ENCODE measurements around the gene YJEFN3. TPM values are rescaled to one million over a fixed set of nuclear protein-coding genes. Genes with fewer than 3 reads are reported as not detected.
A peak's percentile ranks its signal among the peaks of the same experiment; 100 is the strongest.

YJEFN3 gene
- polyA plus RNA-seq, 1 experiment = 1.2 TPM

DNA sequence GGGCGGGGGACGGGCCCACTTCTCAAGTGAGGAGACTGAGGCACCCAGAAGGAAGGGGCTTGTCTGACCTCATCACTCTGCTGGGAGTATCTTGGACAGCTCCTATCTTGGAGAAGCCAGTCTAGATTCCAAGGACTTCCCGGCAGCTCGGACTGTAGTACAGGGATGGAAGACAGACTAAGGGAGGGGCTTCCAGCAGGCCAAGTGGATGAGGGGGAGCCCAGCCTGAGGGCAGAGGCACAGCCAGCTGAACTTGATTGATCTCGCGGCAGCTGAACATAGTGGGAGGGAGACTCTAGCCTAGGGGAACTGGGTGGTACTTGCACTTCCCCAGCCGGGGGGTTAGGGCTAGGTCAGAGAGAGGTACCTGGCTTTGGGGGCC lies 10.1 kb downstream of the YJEFN3 start:
- Histone ChIP-seq H3K27ac (ENCODE audit: low read depth, low read length) (no peak overlapping the region), H3K27me3 (ENCODE audit: control insufficient read depth, insufficient read depth, low read length) (peaks cover 26% of the 10 kb centered on the region), H3K9me3 (ENCODE audit: control insufficient read depth, insufficient read depth, low read length) (peaks cover 23% of the 10 kb centered on the region; the same call in 1 of the 2 replicates), H3K4me3 (ENCODE audit: low read depth, low read length) (no peak overlapping the region)
- ChIA-PET POLR2A (no interaction called here), CTCF (interaction anchor here (2.9 kb wide), 1 partner anchor 15 kb away, joined by 22 read pairs; no protein-coding TSS in a partner anchor)
- no peak for DNase-seq (ENCODE audit: low read depth, low spot score)
- TF ChIP-seq, protein P1, sequence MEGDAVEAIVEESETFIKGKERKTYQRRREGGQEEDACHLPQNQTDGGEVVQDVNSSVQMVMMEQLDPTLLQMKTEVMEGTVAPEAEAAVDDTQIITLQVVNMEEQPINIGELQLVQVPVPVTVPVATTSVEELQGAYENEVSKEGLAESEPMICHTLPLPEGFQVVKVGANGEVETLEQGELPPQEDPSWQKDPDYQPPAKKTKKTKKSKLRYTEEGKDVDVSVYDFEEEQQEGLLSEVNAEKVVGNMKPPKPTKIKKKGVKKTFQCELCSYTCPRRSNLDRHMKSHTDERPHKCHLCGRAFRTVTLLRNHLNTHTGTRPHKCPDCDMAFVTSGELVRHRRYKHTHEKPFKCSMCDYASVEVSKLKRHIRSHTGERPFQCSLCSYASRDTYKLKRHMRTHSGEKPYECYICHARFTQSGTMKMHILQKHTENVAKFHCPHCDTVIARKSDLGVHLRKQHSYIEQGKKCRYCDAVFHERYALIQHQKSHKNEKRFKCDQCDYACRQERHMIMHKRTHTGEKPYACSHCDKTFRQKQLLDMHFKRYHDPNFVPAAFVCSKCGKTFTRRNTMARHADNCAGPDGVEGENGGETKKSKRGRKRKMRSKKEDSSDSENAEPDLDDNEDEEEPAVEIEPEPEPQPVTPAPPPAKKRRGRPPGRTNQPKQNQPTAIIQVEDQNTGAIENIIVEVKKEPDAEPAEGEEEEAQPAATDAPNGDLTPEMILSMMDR (IDR thresholded peaks at IDR 0.05; ENCODE audit: low read depth, low read length) = no peak

DNA sequence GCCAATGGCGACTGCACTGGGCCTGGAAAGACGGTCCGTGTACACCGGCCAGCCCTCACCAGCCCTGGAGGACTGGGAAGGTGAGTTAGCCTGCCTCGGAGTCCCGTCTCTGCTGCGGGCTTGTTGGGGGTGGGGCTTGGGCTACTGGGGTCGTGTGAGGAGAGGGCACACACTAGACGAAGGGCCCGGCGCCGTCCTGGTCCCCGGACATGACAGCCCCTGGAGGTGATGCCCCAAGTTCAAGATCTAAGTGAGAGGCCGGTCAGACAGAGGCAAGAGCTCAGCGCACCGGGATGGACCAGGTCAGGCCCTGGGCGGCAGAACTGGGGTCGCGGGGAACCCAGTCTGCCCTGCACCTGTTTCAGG lies 11.0 kb downstream of the YJEFN3 start:
- H3K4me3 ChIP-seq (ENCODE audit: low read depth, low read length) = no peak overlapping the region
- no peak overlapping the region for H3K27ac ChIP-seq (ENCODE audit: low read depth, low read length)
- peaks cover 26% of the 10 kb centered on the region for H3K27me3 ChIP-seq (ENCODE audit: control insufficient read depth, insufficient read depth, low read length)
- POLR2A ChIA-PET = no interaction called here
- TF ChIP-seq, protein P1 (IDR thresholded peaks at IDR 0.05; ENCODE audit: low read depth, low read length) = no peak
- no peak for DNase-seq (ENCODE audit: low read depth, low spot score)
- CTCF ChIA-PET = interaction anchor here (2.9 kb wide), 1 partner anchor 14 kb away, joined by 22 read pairs; no protein-coding TSS in a partner anchor
- peaks cover 32% of the 10 kb centered on the region; the same call in 1 of the 2 replicates for H3K9me3 ChIP-seq (ENCODE audit: control insufficient read depth, insufficient read depth, low read length)

DNA sequence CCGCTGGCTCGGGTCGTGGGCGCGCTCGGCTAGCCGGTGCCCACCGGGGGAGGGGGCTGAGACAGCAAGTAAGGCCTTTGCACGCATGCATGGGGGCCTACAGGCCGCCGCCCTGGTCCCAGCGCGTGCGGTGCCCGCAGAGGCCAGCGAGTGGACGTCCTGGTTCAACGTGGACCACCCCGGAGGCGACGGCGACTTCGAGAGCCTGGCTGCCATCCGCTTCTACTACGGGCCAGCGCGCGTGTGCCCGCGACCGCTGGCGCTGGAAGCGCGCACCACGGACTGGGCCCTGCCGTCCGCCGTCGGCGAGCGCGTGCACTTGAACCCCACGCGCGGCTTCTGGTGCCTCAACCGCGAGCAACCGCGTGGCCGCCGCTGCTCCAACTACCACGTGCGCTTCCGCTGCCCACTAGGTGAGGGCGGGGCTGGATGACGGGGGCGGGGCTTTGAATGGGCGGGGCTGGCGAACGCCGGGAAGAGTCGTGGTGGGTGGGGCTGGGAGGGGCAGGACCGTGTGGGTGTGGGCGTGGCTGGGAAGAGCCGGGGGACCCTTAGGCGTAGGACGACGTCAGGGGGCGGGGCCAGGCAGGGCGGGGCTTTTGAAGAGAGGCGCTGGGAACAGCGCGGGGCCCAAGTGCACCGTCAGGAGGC lies 11.5 kb downstream of the YJEFN3 start:
- no peak for DNase-seq (ENCODE audit: low read depth, low spot score)
- TF ChIP-seq, protein P1 (IDR thresholded peaks at IDR 0.05; ENCODE audit: low read depth, low read length) = no peak
- Histone ChIP-seq H3K27me3 (ENCODE audit: control insufficient read depth, insufficient read depth, low read length) (peaks cover 26% of the 10 kb centered on the region), H3K9me3 (ENCODE audit: control insufficient read depth, insufficient read depth, low read length) (peaks cover 37% of the 10 kb centered on the region; the same call in 1 of the 2 replicates), H3K27ac (ENCODE audit: low read depth, low read length) (no peak overlapping the region), H3K4me3 (ENCODE audit: low read depth, low read length) (0 out of 2 replicates have a peak overlapping the region, but pooled peaks have one; percentile 18)
- ChIA-PET POLR2A (no interaction called here), CTCF (interaction anchor here (0.6 to 2.9 kb wide), 2 partner anchors 9 to 13 kb away, joined by 5 to 22 read pairs; no protein-coding TSS in a partner anchor)

DNA sequence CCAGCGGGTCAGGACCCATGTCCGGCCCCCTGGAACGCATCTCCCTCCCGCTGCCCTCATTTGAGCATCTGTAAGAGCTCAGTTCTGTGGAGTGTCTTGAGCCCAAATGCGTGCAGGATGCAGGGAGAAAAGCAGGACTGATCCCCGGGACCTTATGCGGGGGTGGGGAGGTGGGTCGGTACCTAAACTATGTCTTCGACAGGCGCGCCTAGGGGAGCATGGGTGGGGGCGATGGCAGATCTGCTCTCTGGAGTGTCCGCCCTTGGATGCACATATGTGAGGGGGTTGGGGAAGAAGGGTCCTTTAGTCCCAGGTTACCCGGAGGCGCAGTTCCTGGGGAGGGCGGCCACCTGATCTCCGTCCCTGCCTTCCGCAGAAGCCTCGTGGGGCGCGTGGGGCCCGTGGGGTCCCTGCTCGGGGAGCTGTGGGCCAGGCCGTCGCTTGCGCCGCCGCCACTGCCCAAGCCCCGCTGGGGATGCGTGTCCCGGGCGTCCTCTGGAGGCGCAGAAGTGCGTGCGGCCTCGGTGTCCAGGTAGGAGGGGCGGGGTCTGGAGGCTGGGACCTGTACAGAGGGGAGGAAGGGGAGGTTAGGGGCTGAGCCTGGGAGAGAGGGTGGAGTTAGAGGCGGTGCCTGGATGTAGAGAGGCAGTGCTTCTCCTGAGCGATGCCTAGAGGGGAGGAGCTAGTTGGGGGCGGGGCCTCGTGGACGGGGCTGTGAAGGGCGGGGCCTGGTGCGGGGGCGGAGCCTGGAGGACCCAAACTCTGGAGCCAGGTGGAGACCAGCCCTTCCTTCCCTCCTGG lies 12.2 kb downstream of the YJEFN3 start:
- ChIA-PET CTCF (interaction anchor here (0.6 to 2.9 kb wide), 2 partner anchors 10 to 13 kb away, joined by 5 to 22 read pairs; no protein-coding TSS in a partner anchor), POLR2A (no interaction called here)
- Histone ChIP-seq H3K9me3 (ENCODE audit: control insufficient read depth, insufficient read depth, low read length) (peaks cover 43% of the 10 kb centered on the region; the same call in 1 of the 2 replicates), H3K4me3 (ENCODE audit: low read depth, low read length) (peak overlapping the region; percentile 18; the same call in 1 of the 2 replicates), H3K27ac (ENCODE audit: low read depth, low read length) (no peak overlapping the region), H3K27me3 (ENCODE audit: control insufficient read depth, insufficient read depth, low read length) (peaks cover 26% of the 10 kb centered on the region)
- no peak for DNase-seq (ENCODE audit: low read depth, low spot score)
- TF ChIP-seq, protein P1 (IDR thresholded peaks at IDR 0.05; ENCODE audit: low read depth, low read length) = no peak

Measured in AG04450 (cell line).